Lower lobe of right lung (tissue), 2 donors: ENCODE data around the gene ANKRD28. TPM values are rescaled to one million over a fixed set of nuclear protein-coding genes. Genes with fewer than 3 reads are reported as not detected.

Experiments used
- ATAC-seq, 2 donors: fragments of 200-7000 bp; cut with Tn5 transposase; one replicate each; pipeline ENCODE4 v1.9.1; 2020 to 2022; ENCODE audit warnings: mild to moderate bottlenecking in 2 of 2, moderate library complexity in 2 of 2
- DNase-seq: peaks from one replicate; pipeline ENCODE4 v3.0.0-alpha.2; 2020
- H3K27ac ChIP-seq: fragments of 200-600 bp; one replicate; pipeline ENCODE4 v1.8.0; 2022
- H3K27me3 ChIP-seq: fragments of 200-600 bp; one replicate; pipeline ENCODE4 v1.8.0; 2022; ENCODE audit warnings: low read depth
- H3K36me3 ChIP-seq: fragments of 200-600 bp; one replicate; pipeline ENCODE4 v1.8.0; 2022; ENCODE audit warnings: mild to moderate bottlenecking
- H3K4me1 ChIP-seq: fragments of 200-600 bp; one replicate; pipeline ENCODE4 v1.8.0; 2022
- H3K4me3 ChIP-seq: fragments of 200-600 bp; one replicate; pipeline ENCODE4 v1.8.0; 2022; ENCODE audit warnings: mild to moderate bottlenecking
- H3K9me3 ChIP-seq: fragments of 200-600 bp; one replicate; pipeline ENCODE4 v1.8.0; 2022
- CTCF ChIP-seq: fragments of 200-600 bp; IDR thresholded peaks from one replicate; pipeline ENCODE4 v1.8.0; 2022; ENCODE audit warnings: antibody characterized with exemption, mild to moderate bottlenecking
- intact Hi-C: fragments of 100-400 bp; cut with DNase I; formaldehyde crosslinking; loops from one replicate; pipeline ENCODE4 v1.11.0; 2022
- total RNA-seq: library from RNA; stranded (reverse); fragmentation: NEBNext Ultra II Directional; extraction: Animal tissue kit (Norgen Biotek cat#: 25700); gene quantifications from one replicate; pipeline ENCODE4 v1.2.1, GENCODE V29; 2021
- donor health status: DM: no; HTN: yes; CAD: no; lungs with severe emphysema.

The ANKRD28 gene
- total RNA-seq, 1 donor from 2014 or later = 57.2 TPM

GRCh38 chr3:15809313-15809712, 11.5 kb upstream of the ANKRD28 start:
- no peak for DNase-seq
- no peak for ATAC-seq
- intact Hi-C loops = loop anchor here (10.0 kb wide), 1 partner anchor 185 kb away; no protein-coding TSS in a partner anchor
- no peak overlapping the region for H3K27ac ChIP-seq
- peaks cover 29% of the 10 kb centered on the region for H3K4me1 ChIP-seq
- no peaks in the 10 kb centered on the region for H3K27me3 ChIP-seq
- H3K36me3 ChIP-seq = no peaks in the 10 kb centered on the region
- no peak for TF ChIP-seq CTCF
- H3K9me3 ChIP-seq = no peaks in the 10 kb centered on the region
- H3K4me3 ChIP-seq = no peak overlapping the region

- Histone ChIP-seq H3K27me3 (no peaks in the 10 kb centered on the region), H3K4me3 (no peak overlapping the region), H3K36me3 (no peaks in the 10 kb centered on the region), H3K9me3 (no peaks in the 10 kb centered on the region), H3K27ac (no peak overlapping the region), H3K4me1 (peaks cover 32% of the 10 kb centered on the region)
- no peak for TF ChIP-seq CTCF
- intact Hi-C loops = loop anchor here (10.0 kb wide), 1 partner anchor 184 kb away; no protein-coding TSS in a partner anchor
- no peak for ATAC-seq
- DNase-seq = no peak
Measured at GRCh38 chr3:15808679-15809310, 11.0 kb upstream of the ANKRD28 start.

DNA sequence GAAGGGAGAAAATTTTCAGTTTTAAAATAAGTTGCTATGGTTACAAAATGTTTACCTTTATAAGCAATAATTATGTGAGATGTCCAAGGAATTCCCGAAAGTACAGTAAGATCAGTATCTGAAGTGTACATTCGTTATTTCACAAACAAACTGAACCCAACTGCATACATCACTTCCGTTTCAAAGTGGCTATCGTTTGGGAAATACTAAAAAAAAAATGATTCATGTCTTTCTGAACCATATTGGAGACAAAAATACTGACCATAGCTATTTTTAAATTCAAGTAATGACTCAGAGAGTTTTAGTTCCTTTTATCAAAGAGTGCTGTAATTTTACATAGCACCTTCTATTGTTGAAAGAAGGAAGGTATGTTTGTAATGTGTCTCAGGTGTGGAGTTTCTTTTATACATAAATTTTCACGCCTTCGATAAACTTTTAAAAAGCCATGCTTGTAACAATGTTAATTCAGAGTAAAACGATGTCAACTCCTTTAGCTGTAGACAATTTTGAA, 8.0 kb upstream of the ANKRD28 start:
- no peak for TF ChIP-seq CTCF
- Histone ChIP-seq H3K4me1 (peaks cover 38% of the 10 kb centered on the region), H3K9me3 (no peaks in the 10 kb centered on the region), H3K4me3 (no peak overlapping the region), H3K36me3 (no peaks in the 10 kb centered on the region), H3K27ac (peak overlapping the region; percentile 56), H3K27me3 (no peaks in the 10 kb centered on the region)
- intact Hi-C loops = loop anchor here (10.0 kb wide), 1 partner anchor 181 kb away; no protein-coding TSS in a partner anchor
- DNase-seq (no peak), ATAC-seq (peak; percentile 76 to 81)

DNA sequence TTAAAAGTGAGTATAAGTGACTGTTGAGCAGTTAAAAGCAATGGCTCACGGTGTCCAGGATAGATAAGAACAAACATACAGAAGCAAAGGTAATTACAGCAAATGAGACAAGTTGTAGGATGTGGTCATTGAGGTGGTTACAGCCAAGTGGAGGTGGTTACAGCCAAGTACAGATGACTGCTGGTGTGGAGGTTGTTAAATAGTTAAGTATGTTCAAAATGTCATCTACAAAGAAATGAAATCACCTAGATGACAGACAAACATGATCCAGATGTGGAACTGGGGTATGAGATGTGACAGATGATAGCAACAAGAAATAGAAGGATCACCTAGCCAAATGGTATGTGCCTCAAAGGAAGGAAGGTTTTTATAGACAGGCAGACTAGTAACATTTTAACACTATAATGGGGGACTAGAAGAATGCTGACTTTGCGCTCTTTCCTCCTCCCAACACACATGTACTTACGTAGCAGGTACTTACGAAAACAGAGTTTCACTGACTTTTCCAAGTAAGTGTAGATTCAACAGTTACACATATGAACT, 6.8 kb upstream of the ANKRD28 start:
- Histone ChIP-seq H3K9me3 (no peaks in the 10 kb centered on the region), H3K36me3 (no peaks in the 10 kb centered on the region), H3K4me3 (no peak overlapping the region), H3K27ac (peak overlapping the region; percentile 56), H3K4me1 (peaks cover 45% of the 10 kb centered on the region), H3K27me3 (no peaks in the 10 kb centered on the region)
- peak; percentile 45 to 76 for ATAC-seq
- TF ChIP-seq CTCF = no peak
- intact Hi-C loops = loop anchor here (10.0 kb wide), 1 partner anchor 180 kb away; no protein-coding TSS in a partner anchor
- DNase-seq = no peak

DNA sequence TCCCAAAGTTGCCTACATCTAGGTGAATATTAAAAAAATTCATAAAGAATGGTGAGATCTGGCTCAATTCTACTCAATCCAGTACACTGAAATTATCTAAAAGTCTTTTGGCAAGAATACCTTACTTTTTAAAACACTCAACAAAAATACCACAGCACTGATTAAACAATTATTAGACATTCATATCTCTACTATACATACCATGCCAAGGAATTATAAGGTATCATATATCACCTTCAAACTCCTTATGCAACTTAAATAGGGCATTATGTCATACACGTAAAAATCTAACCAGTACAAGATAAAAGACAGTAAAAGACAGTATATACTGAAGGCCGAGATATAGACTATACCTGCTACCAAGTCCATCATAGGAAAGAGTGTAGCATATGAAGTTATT, 6.1 kb upstream of the ANKRD28 start:
- no peak for ATAC-seq
- intact Hi-C loops = loop anchor here (10.0 kb wide), 1 partner anchor 179 kb away; no protein-coding TSS in a partner anchor
- Histone ChIP-seq H3K27ac (no peak overlapping the region), H3K9me3 (no peaks in the 10 kb centered on the region), H3K4me1 (peaks cover 43% of the 10 kb centered on the region), H3K4me3 (no peak overlapping the region), H3K27me3 (no peaks in the 10 kb centered on the region), H3K36me3 (no peaks in the 10 kb centered on the region)
- no peak for TF ChIP-seq CTCF
- no peak for DNase-seq
